Mucosa of descending colon (tissue), 3 donors: ENCODE results near the gene APOL4. TPM values are rescaled to one million over a fixed set of nuclear protein-coding genes. Genes with fewer than 3 reads are reported as not detected.
"Not testable (repeated sequence)": the region's sequence is repeated elsewhere in the genome, so short reads cannot be mapped to it uniquely, and the experiment has no call there.

Experiments
- ATAC-seq: fragments of 200-7000 bp; cut with Tn5 transposase; one replicate; pipeline ENCODE4 v1.9.1; 2020; ENCODE audit warnings: mild to moderate bottlenecking, moderate library complexity
- DNase-seq, 3 donors: peaks; one replicate each; pipeline ENCODE4 v3.0.0-alpha.2; 2020
- H3K36me3 ChIP-seq: fragments of 200-600 bp; one replicate; pipeline ENCODE4 v1.8.0; 2021; ENCODE audit warnings: low read depth, mild to moderate bottlenecking
- H3K4me1 ChIP-seq: fragments of 200-600 bp; one replicate; pipeline ENCODE4 v1.8.0; 2021; ENCODE audit warnings: low read depth, mild to moderate bottlenecking
- H3K4me3 ChIP-seq: fragments of 200-600 bp; one replicate; pipeline ENCODE4 v1.8.0; 2021; ENCODE audit warnings: mild to moderate bottlenecking
- H3K9me3 ChIP-seq: fragments of 200-600 bp; one replicate; pipeline ENCODE4 v1.8.0; 2021; ENCODE audit warnings: mild to moderate bottlenecking
- CTCF ChIP-seq: fragments of 200-600 bp; IDR thresholded peaks from one replicate; pipeline ENCODE4 v1.8.0; 2022; ENCODE audit warnings: antibody characterized with exemption, mild to moderate bottlenecking
- intact Hi-C, 2 donors: fragments of 100-400 bp; cut with DNase I in 1 of 2; cut with micrococcal nuclease in 1 of 2; formaldehyde crosslinking; loops; one replicate each; pipeline versions ENCODE4 v1.11.0 to v1.11.1; 2022; cut with DNase I, micrococcal nuclease
- total RNA-seq, 3 donors: library from RNA; stranded (reverse); fragmentation: NEBNext Ultra II Directional in 2 of 3; extraction: Animal tissue kit (Norgen Biotek cat#: 25700) in 2 of 3; gene quantifications; one replicate each; pipeline versions ENCODE4 v1.2.1 to v1.2.4, GENCODE V29; 2021 to 2023
- donor health status: DM: no; HTN: no; CAD: no; lungs with moderate emphysema.
- donor health status: DM: no; HTN: no; CAD: no.
- donor health status: DM: no; HTN: yes; CAD: no.

APOL4 gene
- total RNA-seq, 3 donors from 2014 or later, result 1.7 to 4.3 (median 2.7) TPM

- no peak for ATAC-seq
- TF ChIP-seq CTCF, result no peak
- Histone ChIP-seq H3K4me3 (no peak overlapping the region), H3K36me3 (no peaks in the 10 kb centered on the region), H3K4me1 (peaks cover 15% of the 10 kb centered on the region), H3K9me3 (no peaks in the 10 kb centered on the region)
- no peak for DNase-seq
- intact Hi-C loops, result no loop called here
These were observed 33.3 kb upstream of the APOL4 start for GRCh38 chr22:36234919-36235318.

- H3K4me3 ChIP-seq, result no peak overlapping the region
- intact Hi-C loops, result no loop called here
- H3K9me3 ChIP-seq, result no peaks in the 10 kb centered on the region
- no peak for TF ChIP-seq CTCF
- H3K4me1 ChIP-seq, result peaks cover 15% of the 10 kb centered on the region
- no peak for ATAC-seq
- no peak for DNase-seq
- no peaks in the 10 kb centered on the region for H3K36me3 ChIP-seq
These were observed 32.6 kb upstream of the APOL4 start for GRCh38 chr22:36234213-36234612.

GRCh38 chr22:36233796-36234195 is 32.2 kb upstream of the APOL4 start:
- ATAC-seq (no peak), DNase-seq (no peak)
- H3K4me1 ChIP-seq, result peaks cover 15% of the 10 kb centered on the region
- intact Hi-C loops, result no loop called here
- H3K9me3 ChIP-seq, result no peaks in the 10 kb centered on the region
- no peak for TF ChIP-seq CTCF
- no peak overlapping the region for H3K4me3 ChIP-seq
- no peaks in the 10 kb centered on the region for H3K36me3 ChIP-seq

GRCh38 chr22:36232715-36233401 is 31.2 kb upstream of the APOL4 start:
- peak in 1 of 3 donors; percentile 43 for DNase-seq
- H3K4me3 ChIP-seq, result no peak overlapping the region
- no peak for ATAC-seq
- peaks cover 9% of the 10 kb centered on the region for H3K4me1 ChIP-seq
- no peaks in the 10 kb centered on the region for H3K36me3 ChIP-seq
- intact Hi-C loops, result no loop called here
- TF ChIP-seq CTCF, result no peak
- no peaks in the 10 kb centered on the region for H3K9me3 ChIP-seq

GRCh38 chr22:36231051-36231450 is 29.4 kb upstream of the APOL4 start:
- ATAC-seq, intact Hi-C loops, H3K9me3 ChIP-seq: not testable (repeated sequence)

GRCh38 chr22:36229649-36230048 is 28.0 kb upstream of the APOL4 start:
- H3K4me1 ChIP-seq, intact Hi-C loops, H3K9me3 ChIP-seq, DNase-seq, H3K36me3 ChIP-seq, ATAC-seq, H3K4me3 ChIP-seq: not testable (repeated sequence)

More at GRCh38 chr22:36231051-36231450, 29.4 kb upstream of the APOL4 start:
- H3K36me3 ChIP-seq, H3K4me3 ChIP-seq, DNase-seq, H3K4me1 ChIP-seq: not testable (repeated sequence)

GRCh38 chr22:36228944-36229343 is 27.3 kb upstream of the APOL4 start:
- intact Hi-C loops, result no loop called here
- Histone ChIP-seq H3K9me3 (no peaks in the 10 kb centered on the region), H3K36me3 (no peaks in the 10 kb centered on the region), H3K4me3 (no peak overlapping the region), H3K4me1 (no peaks in the 10 kb centered on the region)
- ATAC-seq, result no peak
- TF ChIP-seq CTCF, result no peak
- no peak for DNase-seq

GRCh38 chr22:36228369-36228768 is 26.8 kb upstream of the APOL4 start:
- ATAC-seq, intact Hi-C loops, H3K36me3 ChIP-seq, DNase-seq, H3K4me1 ChIP-seq, H3K4me3 ChIP-seq, H3K9me3 ChIP-seq: not testable (repeated sequence)
